K562 (cell line): ENCODE data around the gene CLEC4D. TPM values are rescaled to one million over a fixed set of nuclear protein-coding genes. Genes with fewer than 3 reads are reported as not detected.

Experiments used
- BCLAF1 ChIP-seq, 2 experiments: fragments of 450-650 bp in 1 of 2; IDR thresholded peaks; 2 replicates each; pipeline ENCODE4 v1.6.1; 2011 to 2017; ENCODE audit warnings: low read depth in 2 of 2, antibody characterized with exemption in 1 of 2, borderline replicate concordance in 1 of 2, low read length in 1 of 2, mild to moderate bottlenecking in 1 of 2, mixed read lengths in 1 of 2; ENCODE audit not compliant: control insufficient read depth in 1 of 2
- BHLHE40 ChIP-seq: IDR thresholded peaks from 2 replicates; pipeline ENCODE4 v1.6.1; 2011; ENCODE audit warnings: low read length, improper control_type of control experiment
- BRD4 ChIP-seq: fragments of 200-600 bp; sonication (generic); IDR thresholded peaks from 2 replicates; pipeline ENCODE4 v1.6.1; 2017; ENCODE audit warnings: inconsistent platforms
- NR2C2 ChIP-seq, 2 experiments: fragments of 200-800 bp in 1 of 2; sonication (Bioruptor generic) in 1 of 2; sonication (generic) in 1 of 2; formaldehyde crosslinking in 1 of 2; IDR thresholded peaks; 2 replicates each; pipeline versions ENCODE4 v1.6.1 to v1.8.0; 2016 to 2022; ENCODE audit warnings: mild to moderate bottlenecking in 1 of 2, missing compliant biosample characterization in 1 of 2, missing genetic modification characterization in 1 of 2, missing genetic modification reagents in 1 of 2
- NR2F6 ChIP-seq: fragments of 450-650 bp; formaldehyde crosslinking; IDR thresholded peaks from 2 replicates; pipeline ENCODE4 v1.4.0; 2020; ENCODE audit warnings: mild to moderate bottlenecking
- SMAD4 ChIP-seq: fragments of 250-450 bp; sonication (Bioruptor Pico); conservative IDR thresholded peaks from 2 replicates; pipeline ENCODE4 v1.8.0; 2021; ENCODE audit warnings: inconsistent platforms, mild to moderate bottlenecking, moderate library complexity
- polyA plus RNA-seq, 8 experiments: library from polyadenylated mRNA; depleted of rRNA in 4 of 8; stranded (reverse) in 5 of 8; unstranded in 3 of 8; fragments of >200 nt; fragmentation: Nextera tagmentation in 2 of 8; fragmentation: Illumina TruSeq in 1 of 8; extraction: Ambion mirVana in 2 of 8; extraction: Trizol in 1 of 8; gene quantifications; 2 replicates each; pipeline versions ENCODE4 v1.2.1 to v1.2.3, GENCODE V29; 2011 to 2014; ENCODE audit warnings: inconsistent platforms in 1 of 8, missing spikeins in 1 of 8
- total RNA-seq, 7 experiments: library from RNA; depleted of rRNA in 6 of 7; stranded (reverse); fragments of >200 nt in 6 of 7; fragmentation: Illumina TruSeq in 2 of 7; extraction: Trizol in 2 of 7; gene quantifications; 2 replicates each; pipeline versions ENCODE4 v1.2.1 to v1.2.3, GENCODE V29; 2011 to 2021; ENCODE audit warnings: low replicate concordance in 1 of 7
- TF ChIP-seq, protein P1 (sequence below), 2 experiments: fragments of 450-650 bp; formaldehyde crosslinking in 1 of 2; IDR thresholded peaks; 2 replicates each; pipeline versions ENCODE4 v1.4.0 to v1.6.1; 2014 to 2020; ENCODE audit warnings: mild to moderate bottlenecking in 2 of 2, borderline replicate concordance in 1 of 2, low read depth in 1 of 2
- TF ChIP-seq, protein P2 (sequence below): conservative IDR thresholded peaks from 2 replicates; pipeline ENCODE4 v1.6.1; 2011; ENCODE audit warnings: low read depth, mild to moderate bottlenecking, low read length; ENCODE audit not compliant: control insufficient read depth
- TF ChIP-seq, protein P3 (sequence below), 2 experiments: fragments of 450-650 bp; IDR thresholded peaks; 2 replicates each; pipeline ENCODE4 v1.6.1; 2016

CLEC4D gene
- total and polyA plus RNA-seq, 9 of the 15 experiments (the other 6 are each of a cell fraction or from before 2014, with no cell fraction given), result not detected

- TF ChIP-seq, protein P1, sequence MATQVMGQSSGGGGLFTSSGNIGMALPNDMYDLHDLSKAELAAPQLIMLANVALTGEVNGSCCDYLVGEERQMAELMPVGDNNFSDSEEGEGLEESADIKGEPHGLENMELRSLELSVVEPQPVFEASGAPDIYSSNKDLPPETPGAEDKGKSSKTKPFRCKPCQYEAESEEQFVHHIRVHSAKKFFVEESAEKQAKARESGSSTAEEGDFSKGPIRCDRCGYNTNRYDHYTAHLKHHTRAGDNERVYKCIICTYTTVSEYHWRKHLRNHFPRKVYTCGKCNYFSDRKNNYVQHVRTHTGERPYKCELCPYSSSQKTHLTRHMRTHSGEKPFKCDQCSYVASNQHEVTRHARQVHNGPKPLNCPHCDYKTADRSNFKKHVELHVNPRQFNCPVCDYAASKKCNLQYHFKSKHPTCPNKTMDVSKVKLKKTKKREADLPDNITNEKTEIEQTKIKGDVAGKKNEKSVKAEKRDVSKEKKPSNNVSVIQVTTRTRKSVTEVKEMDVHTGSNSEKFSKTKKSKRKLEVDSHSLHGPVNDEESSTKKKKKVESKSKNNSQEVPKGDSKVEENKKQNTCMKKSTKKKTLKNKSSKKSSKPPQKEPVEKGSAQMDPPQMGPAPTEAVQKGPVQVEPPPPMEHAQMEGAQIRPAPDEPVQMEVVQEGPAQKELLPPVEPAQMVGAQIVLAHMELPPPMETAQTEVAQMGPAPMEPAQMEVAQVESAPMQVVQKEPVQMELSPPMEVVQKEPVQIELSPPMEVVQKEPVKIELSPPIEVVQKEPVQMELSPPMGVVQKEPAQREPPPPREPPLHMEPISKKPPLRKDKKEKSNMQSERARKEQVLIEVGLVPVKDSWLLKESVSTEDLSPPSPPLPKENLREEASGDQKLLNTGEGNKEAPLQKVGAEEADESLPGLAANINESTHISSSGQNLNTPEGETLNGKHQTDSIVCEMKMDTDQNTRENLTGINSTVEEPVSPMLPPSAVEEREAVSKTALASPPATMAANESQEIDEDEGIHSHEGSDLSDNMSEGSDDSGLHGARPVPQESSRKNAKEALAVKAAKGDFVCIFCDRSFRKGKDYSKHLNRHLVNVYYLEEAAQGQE (IDR thresholded peaks at IDR 0.05; ENCODE audit: borderline replicate concordance), result no peak
- TF ChIP-seq, protein P1 (CRISPR knock-in tag; IDR thresholded peaks at IDR 0.05; ENCODE audit: low read depth), result no peak
- no peak for TF ChIP-seq BCLAF1 (IDR thresholded peaks at IDR 0.05; ENCODE audit: borderline replicate concordance in 1 of 2, control insufficient read depth in 1 of 2, low read depth in 2 of 2, low read length in 1 of 2)
- no peak for TF ChIP-seq NR2C2 (CRISPR knock-in tag; IDR thresholded peaks at IDR 0.05)
- TF ChIP-seq NR2C2 (tag; IDR thresholded peaks at IDR 0.05), result no peak
- no peak for TF ChIP-seq BRD4
- no peak for TF ChIP-seq SMAD4 (CRISPR knock-in tag)
- TF ChIP-seq, protein P2, sequence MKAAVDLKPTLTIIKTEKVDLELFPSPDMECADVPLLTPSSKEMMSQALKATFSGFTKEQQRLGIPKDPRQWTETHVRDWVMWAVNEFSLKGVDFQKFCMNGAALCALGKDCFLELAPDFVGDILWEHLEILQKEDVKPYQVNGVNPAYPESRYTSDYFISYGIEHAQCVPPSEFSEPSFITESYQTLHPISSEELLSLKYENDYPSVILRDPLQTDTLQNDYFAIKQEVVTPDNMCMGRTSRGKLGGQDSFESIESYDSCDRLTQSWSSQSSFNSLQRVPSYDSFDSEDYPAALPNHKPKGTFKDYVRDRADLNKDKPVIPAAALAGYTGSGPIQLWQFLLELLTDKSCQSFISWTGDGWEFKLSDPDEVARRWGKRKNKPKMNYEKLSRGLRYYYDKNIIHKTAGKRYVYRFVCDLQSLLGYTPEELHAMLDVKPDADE, result no peak
- TF ChIP-seq BHLHE40, result no peak
- TF ChIP-seq NR2F6 (CRISPR knock-in tag), result no peak
- TF ChIP-seq, protein P3, sequence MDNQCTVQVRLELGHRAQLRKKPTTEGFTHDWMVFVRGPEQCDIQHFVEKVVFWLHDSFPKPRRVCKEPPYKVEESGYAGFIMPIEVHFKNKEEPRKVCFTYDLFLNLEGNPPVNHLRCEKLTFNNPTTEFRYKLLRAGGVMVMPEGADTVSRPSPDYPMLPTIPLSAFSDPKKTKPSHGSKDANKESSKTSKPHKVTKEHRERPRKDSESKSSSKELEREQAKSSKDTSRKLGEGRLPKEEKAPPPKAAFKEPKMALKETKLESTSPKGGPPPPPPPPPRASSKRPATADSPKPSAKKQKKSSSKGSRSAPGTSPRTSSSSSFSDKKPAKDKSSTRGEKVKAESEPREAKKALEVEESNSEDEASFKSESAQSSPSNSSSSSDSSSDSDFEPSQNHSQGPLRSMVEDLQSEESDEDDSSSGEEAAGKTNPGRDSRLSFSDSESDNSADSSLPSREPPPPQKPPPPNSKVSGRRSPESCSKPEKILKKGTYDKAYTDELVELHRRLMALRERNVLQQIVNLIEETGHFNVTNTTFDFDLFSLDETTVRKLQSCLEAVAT (IDR thresholded peaks at IDR 0.05), result no peak
Observed at GRCh38 chr12:8541562-8541961, 28.3 kb downstream of the CLEC4D start (continued).
